Testis (tissue), 2 donors: Measurements from ENCODE around the gene METTL25B.

Experiments used
- CTCF ChIP-seq, 3 experiments: fragments of 450-650 bp in 2 of 3; fragments of 200-600 bp in 1 of 3; sonication (generic) in 1 of 3; IDR thresholded peaks; one replicate each; pipeline ENCODE4 v1.5.1; 2016 to 2019; ENCODE audit warnings: antibody characterized with exemption in 3 of 3, mild to moderate bottlenecking in 2 of 3, moderate library complexity in 1 of 3
- POLR2A ChIP-seq: fragments of 450-650 bp; IDR thresholded peaks from one replicate; pipeline ENCODE4 v1.6.1; 2017; ENCODE audit warnings: antibody characterized with exemption, mild to moderate bottlenecking, moderate library complexity

DNA sequence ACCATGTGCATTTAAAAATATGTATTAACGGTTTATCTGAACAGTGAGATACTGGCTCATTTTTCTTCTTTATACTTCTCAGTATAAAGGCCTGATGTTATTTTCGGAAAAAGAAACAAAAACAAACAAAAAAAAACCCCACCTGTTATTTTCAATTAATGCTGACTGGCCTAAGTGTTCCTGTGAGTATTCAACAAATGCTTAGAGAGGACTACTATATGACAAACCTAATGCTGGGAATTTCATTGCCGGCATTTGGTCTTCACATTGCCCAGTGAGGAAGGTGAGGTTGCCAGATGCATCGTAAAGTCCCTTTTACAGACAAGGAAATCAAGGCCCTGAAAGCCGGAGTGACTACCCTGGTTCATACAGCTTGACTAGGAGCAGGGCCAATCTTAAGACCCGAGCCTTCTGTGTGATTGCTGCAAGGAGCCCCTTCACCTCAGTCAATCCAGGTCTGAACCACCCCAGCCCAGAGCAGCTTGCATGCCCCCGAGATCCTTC lies 12.0 kb downstream of the METTL25B start:
- no peak for TF ChIP-seq CTCF (IDR thresholded peaks at IDR 0.05)
- no peak for TF ChIP-seq POLR2A
